T-helper 1 cell treated with Interleukin-12 subunit alpha and Interleukin-12 subunit beta and Interleukin-4 antibody, amounts not matched to agents 30 ng/mL and 1 ng/mL, for 36 hours (primary cell): Measurements from ENCODE around the gene ABL2. TPM values are rescaled to one million over a fixed set of nuclear protein-coding genes. Genes with fewer than 3 reads are reported as not detected.
"Not testable (repeated sequence)": the region's sequence is repeated elsewhere in the genome, so short reads cannot be mapped to it uniquely, and the experiment has no call there.

Experiments used
- intact Hi-C: fragments of 100-400 bp; cut with micrococcal nuclease; formaldehyde crosslinking; loops from one replicate; pipeline ENCODE4 v1.15.1; 2024
- total RNA-seq: library from RNA; stranded (reverse); gene quantifications from 2 replicates; pipeline ENCODE4 v1.2.3, GENCODE V29; 2022

The ABL2 gene
- total RNA-seq, 1 donor from 2014 or later = 10.0 TPM

DNA sequence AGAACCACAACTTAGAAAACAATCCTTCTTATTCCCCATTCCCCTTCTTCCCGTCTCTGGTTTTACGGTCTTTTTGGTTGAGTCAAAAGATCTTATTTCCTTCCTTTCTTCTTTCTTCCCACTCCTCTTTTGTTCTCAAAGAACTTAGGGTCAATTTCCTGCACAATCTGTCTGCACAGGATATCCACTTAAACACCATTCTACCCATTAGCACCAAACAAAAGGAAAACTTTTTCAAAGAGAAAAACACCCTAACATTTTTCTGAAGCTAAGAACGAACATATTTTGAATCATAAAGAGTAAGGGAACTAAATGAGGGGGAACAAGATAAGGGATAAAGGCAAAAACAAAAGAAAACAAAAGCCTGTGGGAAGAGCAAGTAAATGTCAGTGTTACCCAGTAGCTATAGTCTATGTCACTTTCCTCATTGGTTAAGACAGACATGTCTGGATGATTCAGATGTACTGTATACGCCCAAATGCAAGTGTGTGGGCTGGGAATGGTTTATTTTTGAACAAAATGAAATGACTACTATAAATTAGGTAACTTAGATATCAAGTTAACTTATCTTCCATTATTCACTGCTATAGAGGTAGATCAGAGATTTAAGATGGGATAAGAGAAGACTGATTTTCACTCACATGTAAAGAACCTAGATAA, 87.8 kb downstream of the ABL2 start:
- intact Hi-C loops = loop anchor here (1.0 to 5.0 kb wide), 4 partner anchors 12 to 414 kb away; partner anchors contain the start of genes ABL2 and RALGPS2

DNA sequence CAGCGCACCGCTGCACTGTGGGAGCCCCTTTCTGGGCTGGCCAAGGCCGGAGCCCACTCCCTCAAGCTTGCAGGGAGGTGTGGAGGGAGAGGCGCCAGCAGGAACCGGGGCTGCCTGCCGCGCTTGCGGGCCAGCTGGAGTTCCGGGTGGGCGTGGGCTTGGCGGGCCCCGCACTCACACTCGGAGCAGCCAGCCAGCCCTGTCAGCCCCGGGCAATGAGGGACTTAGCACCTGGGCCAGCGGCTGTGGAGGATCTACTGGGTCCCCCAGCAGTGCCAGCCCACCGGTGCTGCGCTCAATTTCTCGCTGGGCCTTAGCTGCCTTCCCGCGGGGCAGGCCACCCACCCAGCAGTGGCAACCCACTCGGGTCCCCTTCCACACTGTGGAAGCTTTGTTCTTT, 90.7 kb downstream of the ABL2 start:
- intact Hi-C loops = not testable (repeated sequence)

DNA sequence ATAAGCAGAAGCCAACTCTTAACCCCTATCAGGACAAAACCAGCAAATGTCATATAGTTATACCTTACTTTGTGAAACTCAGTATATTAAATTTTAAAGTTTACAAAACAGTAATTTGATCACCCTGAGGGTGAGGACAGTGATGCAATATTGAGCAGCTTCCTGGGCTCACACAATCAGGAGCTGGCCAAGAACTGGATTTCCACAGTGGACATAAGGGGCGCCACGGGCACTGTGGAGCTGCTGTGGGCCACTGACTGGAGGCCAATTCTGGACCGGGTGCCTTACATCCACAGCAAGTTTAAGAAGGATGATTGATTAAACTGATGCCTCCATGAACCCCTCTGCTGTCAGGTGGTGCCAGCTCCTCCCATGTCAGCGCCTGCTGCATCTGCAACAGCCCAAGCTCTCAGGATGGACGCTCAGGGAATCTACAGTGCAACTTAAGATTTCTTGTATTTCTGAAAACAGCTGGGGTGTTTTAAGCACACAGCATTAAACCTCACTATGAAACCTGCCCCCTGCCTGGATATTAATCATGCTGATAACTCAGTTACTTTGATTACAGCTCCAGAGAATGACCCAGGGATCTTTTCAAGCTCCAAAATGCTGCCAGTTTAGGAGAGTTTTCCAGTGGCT, 91.7 kb downstream of the ABL2 start:
- intact Hi-C loops = no loop called here

DNA sequence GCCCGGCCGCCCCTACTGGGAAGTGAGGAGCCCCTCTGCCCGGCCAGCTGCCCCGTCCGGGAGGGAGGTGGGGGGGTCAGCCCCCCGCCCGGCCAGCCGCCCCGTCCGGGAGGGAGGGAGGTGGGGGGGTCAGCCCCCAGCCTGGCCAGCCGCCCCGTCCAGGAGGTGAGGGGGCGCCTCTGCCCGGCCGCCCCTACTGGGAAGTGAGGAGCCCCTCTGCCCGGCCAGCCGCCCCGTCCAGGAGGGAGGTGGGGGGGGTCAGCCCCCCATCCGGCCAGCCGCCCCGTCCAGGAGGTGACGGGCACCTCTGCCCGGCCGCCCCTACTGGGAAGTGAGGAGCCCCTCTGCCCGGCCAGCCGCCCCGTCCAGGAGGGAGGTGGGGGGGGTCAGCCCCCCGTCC, 93.8 kb downstream of the ABL2 start:
- intact Hi-C loops = not testable (repeated sequence)

DNA sequence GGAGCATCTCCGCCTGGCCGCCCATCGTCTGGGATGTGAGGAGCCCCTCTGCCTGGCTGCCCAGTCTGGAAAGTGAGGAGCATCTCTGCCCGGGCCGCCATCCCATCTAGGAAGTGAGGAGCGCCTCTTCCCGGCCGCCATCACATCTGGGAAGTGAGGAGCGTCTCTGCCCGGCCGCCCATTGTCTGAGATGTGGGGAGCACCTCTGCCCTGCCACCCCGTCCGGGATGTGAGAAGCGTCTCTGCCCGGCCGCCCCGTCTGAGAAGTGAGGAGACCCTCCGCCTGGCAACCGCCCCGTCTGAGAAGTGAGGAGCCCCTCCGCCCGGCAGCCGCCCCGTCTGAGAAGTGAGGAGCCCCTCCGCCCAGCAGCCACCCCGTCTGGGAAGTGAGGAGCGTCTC, 94.3 kb downstream of the ABL2 start:
- intact Hi-C loops = not testable (repeated sequence)

DNA sequence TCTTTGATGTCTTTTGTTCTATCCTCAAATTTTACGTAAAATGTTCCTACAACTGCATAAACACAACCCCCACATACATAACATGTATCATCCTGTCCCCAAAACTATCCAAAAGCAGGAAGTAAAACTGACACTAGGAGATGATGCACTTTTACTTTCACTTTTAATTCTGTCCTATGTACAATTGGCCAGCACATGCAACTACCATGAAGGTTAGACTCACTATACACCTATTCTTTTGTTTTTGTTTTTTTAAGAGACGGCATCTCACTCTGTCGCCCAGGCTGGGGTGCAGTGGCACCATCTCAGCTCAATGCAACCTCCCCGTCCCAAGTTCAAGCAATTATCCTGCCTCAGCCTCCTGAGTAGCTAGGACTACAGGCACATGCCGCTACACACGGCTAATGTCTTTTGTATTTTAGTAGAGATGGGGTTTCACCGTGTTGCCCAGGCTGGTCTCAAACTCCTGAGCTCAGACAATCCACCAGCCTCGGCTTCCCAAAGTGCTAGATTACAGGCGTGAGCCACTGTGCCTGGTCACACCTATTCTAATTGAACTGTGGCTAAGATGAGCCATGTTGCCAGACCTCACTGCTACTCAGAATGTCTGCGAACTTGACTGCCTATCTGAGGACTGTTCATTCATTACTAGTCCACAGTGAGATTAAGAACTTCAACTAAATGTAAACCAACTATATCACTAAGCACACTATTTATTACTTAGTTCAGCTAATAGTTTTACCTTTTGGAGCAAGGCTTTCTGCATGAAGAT, 99.6 kb downstream of the ABL2 start:
- intact Hi-C loops = loop anchor here (1.0 to 5.0 kb wide), 10 partner anchors 9 to 747 kb away; partner anchors contain the start of genes ABL2, FAM20B, RALGPS2 and SOAT1

DNA sequence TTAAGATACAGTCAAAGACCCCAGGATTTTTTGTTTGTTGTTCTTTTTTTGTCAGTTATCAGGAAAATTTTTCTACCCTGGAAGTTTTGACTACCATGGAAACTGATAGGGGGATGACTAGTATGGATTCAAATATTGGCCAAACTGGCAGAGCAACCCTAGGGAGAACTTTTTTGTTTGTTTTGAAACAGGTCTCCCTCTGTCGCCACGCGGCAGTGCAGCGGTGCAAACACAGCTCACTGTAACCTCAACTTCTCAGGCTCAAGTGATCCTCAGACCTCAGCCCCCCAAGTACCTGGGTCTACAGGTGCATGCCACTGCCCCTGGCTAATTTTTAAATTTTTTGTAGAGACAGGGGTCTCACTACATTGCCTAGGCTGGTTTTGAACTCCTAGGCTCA, 101.0 kb downstream of the ABL2 start:
- intact Hi-C loops = loop anchor here (2.0 to 5.0 kb wide), 3 partner anchors 100 to 748 kb away; partner anchors contain the start of genes ABL2, RALGPS2 and TOR1AIP2

DNA sequence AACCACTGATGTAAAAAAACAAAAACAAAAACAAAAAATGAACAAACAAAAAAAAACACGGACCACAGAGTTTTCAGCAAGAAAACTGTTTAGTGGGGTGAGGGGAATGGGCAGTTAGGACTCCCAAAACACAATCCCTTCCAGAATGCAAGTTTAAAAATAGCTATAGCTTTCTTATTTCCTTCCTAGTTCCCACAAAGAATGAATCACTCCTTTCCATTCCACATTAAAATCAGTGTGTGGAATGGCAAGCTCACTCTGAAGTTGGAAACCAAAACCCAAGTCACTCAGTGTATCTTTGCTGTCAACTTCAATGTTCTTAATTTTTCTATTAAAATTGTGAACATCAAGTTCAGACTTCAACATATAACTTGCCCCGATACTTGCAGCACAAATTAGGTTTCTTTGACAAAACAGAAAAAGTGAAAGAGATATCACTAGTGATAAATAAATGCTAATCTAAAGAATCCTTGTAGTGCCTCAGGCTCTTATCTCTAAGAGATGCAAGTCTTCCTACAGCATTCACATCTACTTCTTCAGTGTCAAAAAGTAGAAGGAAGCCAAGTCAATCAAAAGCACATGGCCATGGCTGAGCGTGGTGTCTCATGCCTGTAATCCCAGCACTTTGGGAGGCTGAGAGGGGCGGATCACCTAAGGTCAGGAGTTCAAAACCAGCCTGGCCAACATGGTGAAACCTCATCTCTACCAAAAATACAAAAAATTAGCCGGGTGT, 102.1 kb downstream of the ABL2 start:
- intact Hi-C loops = loop anchor here (5.0 kb wide), 1 partner anchor 400 kb away; the partner anchor contains the start of gene RALGPS2

DNA sequence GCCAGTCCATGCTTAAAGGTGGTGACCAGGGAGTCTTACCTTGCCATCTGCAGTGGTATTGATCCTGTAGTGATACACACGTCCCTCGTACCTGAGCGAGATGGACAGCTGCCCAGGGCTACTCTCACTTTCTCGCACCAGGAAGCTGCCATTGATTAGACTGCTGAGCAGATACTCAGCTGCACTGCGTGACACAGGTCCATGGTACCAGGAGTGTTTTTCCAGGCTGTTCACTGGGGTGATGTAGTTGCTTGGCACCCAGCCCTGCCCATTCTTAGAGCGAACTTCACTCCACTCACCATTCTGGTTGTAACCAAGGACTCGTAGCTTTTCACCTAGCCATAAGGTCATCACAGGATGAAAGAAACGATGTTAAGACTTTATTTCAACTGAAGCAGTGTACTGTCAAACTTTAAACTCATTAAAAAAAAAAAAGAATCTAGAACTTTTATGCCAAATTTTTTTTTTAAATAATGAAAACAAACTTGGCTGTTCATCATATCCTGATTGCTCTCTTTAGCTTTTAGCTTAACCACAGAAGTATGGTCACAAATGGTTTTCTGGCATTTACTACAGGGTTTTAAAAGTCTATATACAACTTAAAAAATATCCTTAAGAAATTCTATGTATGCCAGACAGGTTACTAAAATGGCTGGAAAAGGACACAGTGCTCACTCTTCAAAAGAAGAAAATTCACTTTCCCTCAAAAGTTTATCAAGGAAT, 103.0 kb downstream of the ABL2 start:
- intact Hi-C loops = loop anchor here (5.0 kb wide), 1 partner anchor 399 kb away; the partner anchor contains the start of gene RALGPS2

DNA sequence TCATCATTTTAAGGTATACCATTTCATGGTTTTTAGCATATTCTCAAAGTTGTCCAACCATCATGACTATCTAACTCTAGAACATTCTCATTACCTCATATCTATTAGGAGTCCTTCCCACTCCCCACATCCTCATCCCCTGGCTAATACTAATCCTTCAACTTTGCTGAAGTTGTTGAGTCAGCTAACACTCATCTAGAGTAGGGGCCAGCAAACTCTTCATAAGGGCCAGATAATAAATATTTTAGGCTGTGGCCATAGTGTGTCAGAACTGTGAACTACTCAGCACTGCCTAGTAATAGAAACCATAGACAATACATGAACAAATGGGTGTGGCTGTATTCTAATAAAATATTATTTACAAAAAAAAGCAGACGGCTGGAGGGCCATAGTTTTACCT, 104.6 kb downstream of the ABL2 start:
- intact Hi-C loops = loop anchor here (5.0 kb wide), 1 partner anchor 398 kb away; the partner anchor contains the start of gene RALGPS2

DNA sequence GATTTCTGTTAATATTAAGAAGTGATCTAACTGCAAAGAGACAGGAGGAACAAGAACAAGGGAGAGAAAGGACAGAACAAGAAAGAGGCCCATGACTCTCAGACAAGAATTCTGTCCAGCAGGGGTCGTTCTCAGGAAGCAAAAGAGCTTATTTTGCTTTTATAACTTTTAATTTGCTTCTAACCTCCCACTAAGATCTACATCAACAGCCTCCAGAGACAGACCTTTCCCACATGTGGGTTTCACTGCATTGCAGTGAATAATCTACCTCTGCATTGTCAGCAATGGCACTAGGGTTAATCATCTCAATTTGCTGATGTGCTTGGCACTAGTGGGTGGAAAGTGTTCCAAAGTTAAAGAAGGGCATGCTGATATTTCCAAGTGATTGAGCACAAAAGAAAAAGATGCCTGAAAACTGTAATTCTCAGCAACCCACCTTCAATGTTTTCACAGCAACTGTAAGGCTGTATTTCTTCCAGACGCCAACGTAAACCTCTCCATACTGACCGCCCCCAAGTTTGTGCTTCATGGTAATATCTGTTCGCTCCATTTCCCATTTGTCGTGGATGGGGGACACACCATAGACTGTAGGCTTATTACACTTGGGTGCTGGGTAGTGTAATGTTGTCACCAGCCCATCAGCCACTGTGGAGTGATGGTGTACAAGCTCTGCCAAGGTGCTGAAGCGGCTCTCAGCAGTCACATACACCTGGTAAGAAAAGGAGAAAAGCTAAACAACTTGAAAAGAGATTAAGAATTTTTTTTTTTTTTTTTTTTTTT, 108.1 kb downstream of the ABL2 start:
- intact Hi-C loops = loop anchor here (1.0 to 2.0 kb wide), 6 partner anchors 8 to 248 kb away; partner anchors contain the start of gene ABL2

DNA sequence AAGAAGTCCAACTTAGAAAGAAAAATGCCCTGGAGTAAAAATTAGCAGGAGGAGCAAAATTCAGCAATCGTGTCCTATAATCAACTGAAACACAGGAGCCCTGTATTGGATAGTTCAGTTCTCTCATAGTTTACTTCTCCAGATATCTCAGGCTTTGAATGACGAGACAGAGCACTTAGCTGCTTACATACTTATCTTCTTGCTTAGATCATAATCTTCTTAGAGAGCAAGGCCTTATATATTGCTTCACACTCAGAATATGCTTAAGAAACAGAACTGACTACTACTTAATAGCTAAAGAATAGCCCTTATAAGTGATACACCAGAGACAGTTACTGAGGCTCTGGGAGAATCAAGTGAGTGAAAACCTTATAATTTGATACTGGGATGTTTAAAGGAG, 108.7 kb downstream of the ABL2 start:
- intact Hi-C loops = loop anchor here (1.0 to 2.0 kb wide), 6 partner anchors 9 to 249 kb away; partner anchors contain the start of gene ABL2

DNA sequence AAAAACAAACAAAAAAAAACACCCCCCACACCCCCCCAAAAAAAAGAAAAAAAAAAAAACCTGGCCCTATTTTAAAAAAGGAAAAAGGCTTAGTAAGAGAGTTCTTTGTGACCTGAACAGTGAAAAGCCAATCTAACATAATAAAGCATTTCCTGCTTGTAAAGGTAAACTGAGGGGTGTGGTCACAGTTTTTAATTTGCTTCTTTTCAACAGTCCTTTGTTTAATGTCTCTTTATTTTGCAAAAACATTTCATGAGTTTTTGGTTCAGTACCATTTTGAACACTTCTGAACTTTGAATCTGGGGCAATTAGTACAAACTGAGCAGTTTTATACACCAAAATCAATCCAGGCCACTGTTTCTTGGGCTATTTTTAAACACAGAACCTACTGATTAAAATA, 110.0 kb downstream of the ABL2 start:
- intact Hi-C loops = no loop called here

DNA sequence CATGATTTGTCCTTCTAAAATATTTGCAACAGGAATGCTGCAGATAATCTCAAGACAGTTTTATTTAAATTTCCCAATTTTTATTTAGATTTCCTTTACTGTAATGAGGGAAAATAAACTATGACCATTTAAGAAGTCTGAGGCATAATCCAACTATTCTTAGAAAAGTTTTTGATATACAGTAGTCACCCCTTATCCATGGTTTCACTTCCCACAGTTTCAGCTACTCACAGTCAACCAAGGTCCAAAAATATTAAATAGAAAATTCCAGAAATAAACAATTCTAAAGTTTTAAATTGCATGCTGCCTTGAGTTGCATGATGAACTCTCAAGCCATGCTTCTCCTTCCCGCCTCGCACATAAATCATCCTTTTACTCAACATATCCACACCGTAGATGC, 114.3 kb downstream of the ABL2 start:
- intact Hi-C loops = no loop called here

DNA sequence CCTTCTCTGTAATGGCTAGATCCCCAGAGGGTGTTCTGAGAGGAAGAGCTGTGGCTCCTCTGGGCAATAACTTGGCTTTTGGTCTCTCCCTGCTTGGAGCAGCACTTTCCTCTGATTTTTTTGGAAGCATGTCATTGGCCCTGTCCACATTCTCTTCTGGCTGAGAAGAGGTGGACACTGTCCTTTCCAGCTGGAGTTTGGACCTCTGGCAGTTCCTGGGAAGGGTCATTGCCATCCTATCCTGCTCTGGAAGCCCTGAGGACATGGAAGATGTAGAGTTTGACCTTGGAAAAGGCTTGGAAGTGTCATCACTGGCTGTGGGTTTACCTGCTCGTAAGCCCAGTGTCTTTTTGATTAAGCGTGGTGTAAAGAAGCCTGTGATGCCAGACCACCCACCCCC, 120.8 kb downstream of the ABL2 start:
- intact Hi-C loops = no loop called here

DNA sequence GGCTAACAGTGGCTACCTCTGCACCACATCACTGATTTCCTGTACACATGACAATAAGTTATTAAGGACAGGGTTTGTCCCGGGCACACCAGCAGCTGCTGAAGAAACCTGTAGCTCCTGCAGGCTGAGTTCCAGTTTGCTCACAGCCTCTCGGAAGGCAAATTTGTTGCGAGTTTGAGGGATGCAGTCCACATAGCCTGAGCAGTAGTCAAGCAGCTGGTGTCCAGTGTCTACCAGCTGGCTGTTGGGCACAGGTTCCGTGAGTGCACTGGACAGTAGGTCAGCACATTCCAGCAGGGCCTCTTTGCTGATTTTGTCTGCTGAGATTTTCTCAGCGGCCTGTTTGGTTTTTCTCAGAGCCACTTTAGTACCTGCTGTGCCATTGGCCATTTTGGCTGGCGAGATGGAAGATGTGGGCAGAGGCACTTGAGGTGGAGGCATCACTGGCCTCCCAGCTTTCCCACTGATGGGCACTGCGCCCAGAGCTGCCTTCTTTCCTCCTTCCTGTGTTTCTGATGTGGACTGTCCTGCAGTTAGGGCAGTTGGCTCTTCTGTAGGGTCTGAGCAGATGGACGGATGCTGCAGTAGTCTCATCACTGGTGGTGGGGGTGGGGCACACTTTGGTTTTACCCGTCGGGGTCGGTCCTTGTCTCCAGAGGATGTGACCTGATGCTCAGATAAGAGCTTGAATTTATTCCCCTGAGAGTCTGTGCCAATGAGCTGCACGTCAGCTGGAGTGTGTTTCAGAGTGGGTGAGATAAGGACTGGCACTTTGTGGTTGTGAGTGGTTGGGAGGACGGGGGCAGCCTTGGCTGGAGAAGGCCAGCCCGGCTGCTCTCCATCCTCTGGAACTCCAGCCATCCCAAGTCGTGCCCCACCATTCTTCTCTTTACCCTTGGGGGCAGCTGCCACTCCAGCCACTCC, 121.5 kb downstream of the ABL2 start:
- intact Hi-C loops = no loop called here

DNA sequence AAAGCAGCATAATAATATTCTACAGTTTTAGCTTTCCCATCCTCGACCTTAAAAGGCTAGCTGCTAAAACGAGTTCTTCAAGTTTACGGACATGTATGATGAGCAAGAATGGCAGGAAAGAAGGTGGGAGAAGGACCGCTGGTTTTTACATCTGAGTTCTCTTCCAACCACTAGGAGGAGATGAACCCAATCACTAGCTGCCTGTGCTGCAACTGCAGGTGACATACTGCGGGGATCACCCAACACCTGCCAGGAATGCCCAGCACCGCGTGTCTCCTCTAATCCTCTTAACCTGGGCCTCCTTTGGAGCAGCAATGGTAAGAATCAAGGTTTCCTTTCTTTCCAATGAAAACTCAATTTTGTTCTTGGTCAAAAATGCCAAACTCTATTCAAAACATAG, 124.1 kb downstream of the ABL2 start:
- intact Hi-C loops = no loop called here

DNA sequence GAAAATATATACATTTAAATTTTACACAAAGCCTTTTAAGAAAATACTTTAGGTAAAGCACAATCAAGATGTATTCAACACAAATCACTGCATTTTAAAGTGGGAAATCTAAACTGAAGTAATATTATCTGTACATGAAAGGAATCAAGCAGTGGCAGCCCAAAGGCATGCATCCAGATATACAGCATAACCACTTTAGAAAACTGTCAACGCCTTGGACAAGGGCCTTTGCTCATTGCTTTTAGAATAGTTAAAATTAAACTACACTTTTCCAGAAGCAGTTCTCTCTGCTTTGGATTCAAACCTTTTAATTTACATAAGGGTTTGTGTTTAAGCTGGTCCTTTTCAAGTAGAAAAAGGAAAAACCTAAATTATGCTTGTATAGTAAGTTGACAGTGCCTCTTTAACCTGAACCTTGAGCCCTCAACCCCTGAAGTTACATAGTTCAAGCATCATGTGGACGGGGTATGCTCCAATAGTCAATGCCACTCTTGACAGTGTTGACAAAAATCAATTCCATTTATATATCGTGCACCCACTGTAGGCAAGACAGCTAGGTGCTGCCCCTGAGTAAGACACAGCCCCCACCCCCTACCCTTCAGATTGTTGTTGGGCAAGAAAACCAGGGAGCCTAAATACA, 124.7 kb downstream of the ABL2 start:
- intact Hi-C loops = no loop called here
